OCI-LY7 (cell line): Measurements from ENCODE around the gene DNAJB1. TPM values are rescaled to one million over a fixed set of nuclear protein-coding genes. Genes with fewer than 3 reads are reported as not detected.

Experiments
- BruUV-seq: library from RNA; stranded (reverse); fragments of 400-500 nt; replicated peaks from 2 replicates; lab custom pipeline; 2021; lab: Mats Ljungman, UMichigan
- CTCF ChIA-PET: fragments of 300-600 bp; sonication (Branson Sonifier 250); formaldehyde crosslinking; loops from one replicate; lab custom pipeline; 2022; ENCODE audit warnings: antibody characterized with exemption; ENCODE audit not compliant: unreplicated experiment; lab: Charles Lee
- POLR2A ChIA-PET: fragments of 300-600 bp; sonication (Branson Sonifier 250); formaldehyde crosslinking; loops from one replicate; lab custom pipeline; 2022; ENCODE audit warnings: antibody characterized with exemption; lab: Charles Lee
- DNase-seq: peaks from one replicate; pipeline ENCODE4 v3.0.0-alpha.2; 2015; ENCODE audit warnings: low spot score
- H2AFZ ChIP-seq: fragments of 200-600 bp; sonication (generic), shearing (Covaris generic); 2 replicates; pipeline ENCODE4 v1.6.1; 2014; ENCODE audit warnings: mild to moderate bottlenecking, antibody characterized with exemption, low read length, moderate library complexity
- H3K27ac ChIP-seq: fragments of 200-600 bp; sonication (generic); 2 replicates; pipeline ENCODE4 v1.5.1; 2014; ENCODE audit warnings: mixed run types, low read depth, mild to moderate bottlenecking, moderate library complexity, low read length, inconsistent platforms; ENCODE audit not compliant: poor library complexity, severe bottlenecking
- H3K36me3 ChIP-seq: fragments of 200-600 bp; sonication (generic); 2 replicates; pipeline ENCODE4 v1.6.1; 2014; ENCODE audit warnings: mild to moderate bottlenecking, antibody characterized with exemption, low read length, moderate library complexity, mixed read lengths; ENCODE audit not compliant: insufficient read depth
- H3K4me1 ChIP-seq: fragments of 200-600 bp; sonication (generic); 2 replicates; pipeline ENCODE4 v1.5.1; 2014; ENCODE audit warnings: mild to moderate bottlenecking, low read length; ENCODE audit not compliant: insufficient read depth, poor library complexity, severe bottlenecking
- H3K4me2 ChIP-seq: fragments of 200-600 bp; sonication (generic); 2 replicates; pipeline ENCODE4 v1.6.1; 2014; ENCODE audit warnings: mild to moderate bottlenecking, low read length
- H3K4me3 ChIP-seq: fragments of 200-600 bp; sonication (generic); 2 replicates; pipeline ENCODE4 v1.5.1; 2014; ENCODE audit warnings: mild to moderate bottlenecking, low read depth, low read length; ENCODE audit not compliant: poor library complexity, severe bottlenecking
- H3K79me2 ChIP-seq: fragments of 200-600 bp; sonication (generic); 2 replicates; pipeline ENCODE4 v1.6.1; 2016; ENCODE audit warnings: low read depth, mild to moderate bottlenecking, low read length, moderate library complexity, mixed read lengths; ENCODE audit not compliant: insufficient read depth
- H3K9me2 ChIP-seq: fragments of 200-600 bp; sonication (generic); 2 replicates; pipeline ENCODE4 v1.6.1; 2016; ENCODE audit warnings: mild to moderate bottlenecking, low read length, mixed read lengths; ENCODE audit not compliant: insufficient read depth
- H3K9me3 ChIP-seq: fragments of 200-600 bp; sonication (generic); 2 replicates; pipeline ENCODE4 v1.6.1; 2014; ENCODE audit warnings: mild to moderate bottlenecking, mixed run types, low read length, mixed read lengths
- H4K20me1 ChIP-seq: fragments of 200-600 bp; sonication (generic); 2 replicates; pipeline ENCODE4 v1.6.1; 2014; ENCODE audit warnings: mild to moderate bottlenecking, antibody characterized with exemption, low read length, moderate library complexity, mixed read lengths; ENCODE audit not compliant: insufficient read depth
- EZH2phosphoT487 ChIP-seq: fragments of 200-600 bp; sonication (generic); IDR thresholded peaks from 2 replicates; pipeline ENCODE4 v1.6.1; 2018; ENCODE audit warnings: low read depth, borderline replicate concordance, mild to moderate bottlenecking, mixed run types, antibody characterized with exemption, low read length, moderate library complexity, mixed read lengths
- intact Hi-C: fragments of 100-400 bp; cut with micrococcal nuclease; formaldehyde crosslinking; loops from one replicate; pipeline ENCODE4 v1.10.0; 2022; ENCODE audit not compliant: unreplicated experiment
- total RNA-seq, 2 experiments: library from RNA; depleted of rRNA in 1 of 2; stranded (reverse); fragments of >200 nt in 1 of 2; shearing (Covaris generic) in 1 of 2; gene quantifications; 2 replicates each; pipeline ENCODE4 v1.2.3, GENCODE V29; 2014 to 2022
- TF ChIP-seq, protein P1 (sequence below): fragments of 200-600 bp; sonication (generic); conservative IDR thresholded peaks from 2 replicates; pipeline ENCODE4 v1.5.1; 2014; ENCODE audit warnings: mild to moderate bottlenecking, antibody characterized with exemption, low read length, moderate library complexity, mixed read lengths

DNAJB1 gene
- total RNA-seq, 2 experiments from 2014 or later: 63.7 to 76.7 TPM

DNA sequence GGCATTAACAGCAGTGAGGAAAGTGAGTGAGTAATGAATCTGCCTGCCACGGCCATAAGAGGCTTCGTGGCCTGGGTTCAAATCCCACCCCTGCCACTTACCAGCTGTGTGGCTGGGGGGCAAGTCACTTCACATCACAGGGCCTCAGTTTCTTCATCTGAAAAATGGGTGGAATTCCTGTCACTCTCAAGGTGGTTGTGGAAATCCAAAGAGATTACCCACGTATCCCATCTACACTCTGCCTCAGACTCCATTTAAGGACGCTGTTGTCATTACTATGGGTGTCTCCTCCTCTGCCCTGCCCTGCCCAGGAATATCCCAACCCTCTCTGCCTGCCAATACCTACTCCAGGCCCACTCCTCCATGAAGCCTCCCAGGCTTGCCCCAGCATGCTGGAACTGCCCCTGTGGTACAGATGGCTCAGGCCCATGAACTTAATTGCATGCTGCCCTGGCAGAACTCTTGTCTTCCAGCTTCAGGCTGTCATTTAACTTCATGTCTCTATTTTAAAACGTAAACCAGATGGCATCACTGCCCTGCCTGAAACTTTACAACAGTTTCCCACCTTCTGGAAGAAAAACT lies 25.4 kb downstream of the DNAJB1 start:
- H3K79me2 ChIP-seq: no peaks in the 10 kb centered on the region

DNA sequence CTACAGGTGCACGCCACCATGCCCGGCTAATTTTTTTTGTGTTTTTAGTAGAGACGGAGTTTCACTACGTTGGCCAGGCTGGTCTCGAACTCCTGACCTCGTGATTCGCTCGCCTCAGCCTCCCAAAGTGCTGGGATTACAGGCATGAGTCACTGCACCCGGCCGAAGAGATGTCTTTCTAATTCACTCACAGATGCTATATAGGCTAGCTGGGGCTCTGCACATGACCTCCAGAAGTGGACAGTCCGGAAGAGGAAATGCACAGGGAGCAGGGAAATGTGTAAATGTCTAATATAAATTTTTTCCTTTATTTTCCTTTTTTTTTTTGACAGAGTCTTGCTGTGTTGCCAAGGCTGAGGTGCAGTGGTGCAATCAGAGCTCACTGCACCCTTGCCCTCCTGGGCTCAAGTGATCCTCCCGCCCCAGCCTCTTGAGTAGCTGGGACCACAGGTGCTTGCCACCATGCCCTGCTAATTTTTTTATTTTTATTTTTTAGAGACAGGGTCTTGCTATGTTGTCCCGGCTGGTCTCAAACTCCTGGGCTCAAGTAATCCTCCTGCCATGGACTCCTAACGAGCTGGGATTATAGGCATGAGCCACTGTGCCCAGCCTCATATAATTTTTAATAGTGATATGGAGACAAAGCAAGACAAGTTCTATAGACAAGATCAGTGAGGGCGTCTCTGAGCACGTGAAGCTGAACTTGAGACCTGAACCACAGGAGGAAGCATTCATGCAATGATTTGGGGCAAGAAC lies 30.6 kb downstream of the DNAJB1 start:
- ChIA-PET CTCF (no interaction called here), POLR2A (interaction anchor here (0.5 to 0.9 kb wide), 2 partner anchors 16 to 38 kb away, joined by 3 to 4 read pairs; no protein-coding TSS in a partner anchor)
- Histone ChIP-seq H3K4me1 (peaks cover 4% of the 10 kb centered on the region), H3K9me3 (no peaks in the 10 kb centered on the region), H3K27ac (no peak overlapping the region), H3K79me2 (no peaks in the 10 kb centered on the region), H3K36me3 (no peaks in the 10 kb centered on the region), H2AFZ (no peak overlapping the region), H3K9me2 (no peaks in the 10 kb centered on the region), H3K4me3 (no peak overlapping the region), H3K4me2 (no peak overlapping the region), H4K20me1 (no peaks in the 10 kb centered on the region)
- no TSS peak for BruUV-seq
- intact Hi-C loops: loop anchor here (10.0 kb wide), 2 partner anchors 123 to 283 kb away; partner anchors contain the start of gene ADGRL1
- DNase-seq: no peak
- TF ChIP-seq, protein P1, sequence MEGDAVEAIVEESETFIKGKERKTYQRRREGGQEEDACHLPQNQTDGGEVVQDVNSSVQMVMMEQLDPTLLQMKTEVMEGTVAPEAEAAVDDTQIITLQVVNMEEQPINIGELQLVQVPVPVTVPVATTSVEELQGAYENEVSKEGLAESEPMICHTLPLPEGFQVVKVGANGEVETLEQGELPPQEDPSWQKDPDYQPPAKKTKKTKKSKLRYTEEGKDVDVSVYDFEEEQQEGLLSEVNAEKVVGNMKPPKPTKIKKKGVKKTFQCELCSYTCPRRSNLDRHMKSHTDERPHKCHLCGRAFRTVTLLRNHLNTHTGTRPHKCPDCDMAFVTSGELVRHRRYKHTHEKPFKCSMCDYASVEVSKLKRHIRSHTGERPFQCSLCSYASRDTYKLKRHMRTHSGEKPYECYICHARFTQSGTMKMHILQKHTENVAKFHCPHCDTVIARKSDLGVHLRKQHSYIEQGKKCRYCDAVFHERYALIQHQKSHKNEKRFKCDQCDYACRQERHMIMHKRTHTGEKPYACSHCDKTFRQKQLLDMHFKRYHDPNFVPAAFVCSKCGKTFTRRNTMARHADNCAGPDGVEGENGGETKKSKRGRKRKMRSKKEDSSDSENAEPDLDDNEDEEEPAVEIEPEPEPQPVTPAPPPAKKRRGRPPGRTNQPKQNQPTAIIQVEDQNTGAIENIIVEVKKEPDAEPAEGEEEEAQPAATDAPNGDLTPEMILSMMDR: no peak
- no peak for TF ChIP-seq EZH2phosphoT487

More for the DNA sequence above, 25.4 kb downstream of the DNAJB1 start:
- H3K4me1 ChIP-seq: peaks cover 19% of the 10 kb centered on the region
- no peak overlapping the region for H2AFZ ChIP-seq
- H4K20me1 ChIP-seq: no peaks in the 10 kb centered on the region
- CTCF ChIA-PET: no interaction called here
- no peak overlapping the region for H3K4me3 ChIP-seq
- POLR2A ChIA-PET: no interaction called here
- intact Hi-C loops: no loop called here
- no peak overlapping the region for H3K4me2 ChIP-seq
- H3K27ac ChIP-seq: no peak overlapping the region
- DNase-seq: no peak
- TF ChIP-seq, protein P1: no peak
- no peak for TF ChIP-seq EZH2phosphoT487
- no peaks in the 10 kb centered on the region for H3K9me3 ChIP-seq
- H3K9me2 ChIP-seq: no peaks in the 10 kb centered on the region
- no peaks in the 10 kb centered on the region for H3K36me3 ChIP-seq
- no TSS peak for BruUV-seq
